GM21576 (cell line): ENCODE measurements around the gene CD46.
"Not testable (repeated sequence)": the region's sequence is repeated elsewhere in the genome, so short reads cannot be mapped to it uniquely, and the experiment has no call there.

Experiments used
- ATAC-seq: cut with Tn5 transposase; IDR thresholded peaks from one replicate; pipeline ENCODE4 v1.9.1; 2021; ENCODE audit warnings: mild to moderate bottlenecking, moderate library complexity; ENCODE audit not compliant: unreplicated experiment

CD46 gene

GRCh38 chr1:207750631-207751305, 1.1 kb upstream of the CD46 start:
- no peak for ATAC-seq

DNA sequence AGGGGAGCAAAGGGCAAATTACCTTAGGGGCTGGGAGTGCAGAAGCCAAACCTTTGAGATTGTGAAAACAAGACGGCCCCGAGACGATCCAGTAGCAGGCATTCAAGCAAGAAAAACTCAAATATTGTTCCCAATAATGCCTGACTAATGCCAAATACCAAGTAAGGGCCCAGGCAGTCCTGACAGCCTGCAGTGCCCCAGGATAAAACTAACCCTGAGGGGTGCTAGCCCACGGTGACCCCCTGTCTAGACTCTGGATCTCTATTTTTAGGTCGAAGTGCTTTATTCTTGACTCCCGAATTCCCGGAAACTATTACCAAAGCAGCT, 428 bp upstream of the CD46 start:
- ATAC-seq = peak; percentile 0

DNA sequence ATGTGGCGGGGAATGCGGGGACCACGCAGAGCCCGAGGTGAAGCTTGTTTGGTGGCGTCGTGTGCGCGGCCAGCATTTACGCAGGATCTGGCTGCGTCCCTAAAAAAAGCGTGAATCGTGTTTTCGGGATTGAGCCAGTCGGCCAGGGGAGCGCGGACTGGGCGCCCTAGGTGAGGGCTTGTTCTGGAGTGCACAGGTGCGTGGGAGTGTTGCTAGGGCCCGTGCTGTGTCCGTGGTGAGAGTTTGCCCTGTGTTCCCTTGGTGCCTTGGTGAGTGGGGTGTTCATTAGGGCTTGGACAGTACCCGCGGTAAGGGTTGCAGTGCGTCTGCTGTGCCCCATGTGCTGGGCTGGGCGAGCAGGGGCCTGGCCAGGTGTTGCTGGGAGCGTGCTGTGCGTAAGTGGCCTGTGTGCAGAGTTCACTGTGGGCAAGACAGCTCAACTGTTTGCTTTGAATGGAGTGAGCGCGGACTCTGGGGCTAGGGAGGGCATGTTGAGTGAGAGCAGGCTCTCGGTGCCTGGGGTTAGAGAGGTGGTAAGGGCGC, 673 bp downstream of the CD46 start:
- ATAC-seq = peak; percentile 28

- ATAC-seq = no peak
Measured at GRCh38 chr1:207753611-207754010, 1.8 kb downstream of the CD46 start.

DNA sequence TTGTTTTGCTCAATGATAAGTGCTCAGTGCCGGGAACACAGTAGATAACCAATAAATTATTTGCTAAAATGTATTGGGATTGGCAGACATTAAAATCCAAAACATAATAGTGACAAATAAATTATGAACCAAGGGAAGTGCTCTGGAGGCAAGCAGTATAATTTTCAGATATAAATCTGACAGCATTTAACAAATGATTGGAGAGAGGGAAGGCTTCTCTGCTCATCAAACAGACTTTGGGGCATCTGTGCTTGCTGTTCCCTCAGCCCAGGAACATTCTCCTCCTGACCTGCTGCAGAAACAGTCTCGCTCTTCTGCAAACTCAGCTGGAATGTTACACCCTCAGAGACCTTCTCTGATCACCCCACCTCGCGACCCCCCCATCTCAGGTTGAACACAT, 2.2 kb downstream of the CD46 start:
- ATAC-seq = no peak

- no peak for ATAC-seq
Measured at GRCh38 chr1:207754974-207755700, 3.3 kb downstream of the CD46 start.

GRCh38 chr1:207755846-207756693, 4.2 kb downstream of the CD46 start:
- ATAC-seq = no peak

DNA sequence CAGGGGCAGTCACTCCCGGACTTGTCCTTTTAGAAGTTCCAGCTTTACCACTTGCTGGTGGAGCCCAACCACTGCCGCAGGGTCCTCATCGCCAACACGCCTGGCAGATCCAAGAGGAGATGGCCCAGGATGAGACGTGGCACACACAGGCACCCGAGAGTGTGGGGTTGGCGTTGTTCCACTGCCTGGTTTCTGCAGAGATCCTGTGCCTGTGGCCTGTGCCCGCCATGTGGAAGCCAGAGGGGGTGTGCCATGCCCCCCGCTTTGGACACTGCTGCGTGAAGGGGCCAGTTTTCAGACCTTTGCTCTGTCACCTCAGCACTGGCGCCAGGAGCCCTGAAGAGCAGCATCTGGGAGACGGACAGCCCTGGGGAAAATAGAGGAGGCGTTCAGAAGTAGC, 10.8 kb downstream of the CD46 start:
- ATAC-seq = no peak

DNA sequence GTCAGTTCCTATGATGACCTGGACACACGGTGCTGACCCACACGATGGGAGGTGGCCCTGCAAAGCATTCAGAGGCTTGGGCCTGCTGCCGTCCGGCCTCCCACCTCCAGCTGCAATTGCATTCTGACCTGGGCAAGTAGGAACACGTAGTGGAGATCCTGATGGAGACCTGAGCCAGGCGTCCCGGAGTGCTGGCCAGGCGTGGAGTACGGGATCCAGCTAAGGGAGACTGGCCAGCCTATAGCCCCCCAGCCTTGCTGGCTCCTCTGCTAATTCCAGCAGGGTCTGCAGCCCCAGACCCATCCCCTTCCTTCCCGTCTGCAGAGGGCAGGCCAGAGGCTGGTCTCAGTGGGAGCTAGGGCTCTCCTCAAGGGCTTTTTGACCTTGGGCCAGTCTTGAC, 11.2 kb downstream of the CD46 start:
- no peak for ATAC-seq

GRCh38 chr1:207763972-207764371, 12.1 kb downstream of the CD46 start:
- ATAC-seq = no peak

DNA sequence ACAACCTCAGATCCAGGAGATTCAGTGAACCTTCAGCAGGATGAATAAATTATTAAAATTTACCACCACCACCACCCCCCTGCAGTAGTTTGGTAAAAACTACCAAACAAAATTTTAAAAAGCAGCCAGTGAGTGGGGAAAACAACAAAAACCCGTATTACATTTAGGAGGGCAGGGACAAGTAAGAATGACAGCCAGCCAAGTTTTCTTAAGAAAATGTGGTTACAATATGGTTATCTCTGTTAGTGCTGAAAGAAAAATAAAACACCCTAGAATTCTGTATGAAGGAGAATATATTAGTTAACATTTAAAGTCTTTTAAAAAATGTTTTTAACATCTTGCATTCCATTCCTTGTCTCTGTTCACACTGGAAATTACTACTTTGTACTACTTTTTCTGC, 14.7 kb downstream of the CD46 start:
- no peak for ATAC-seq

DNA sequence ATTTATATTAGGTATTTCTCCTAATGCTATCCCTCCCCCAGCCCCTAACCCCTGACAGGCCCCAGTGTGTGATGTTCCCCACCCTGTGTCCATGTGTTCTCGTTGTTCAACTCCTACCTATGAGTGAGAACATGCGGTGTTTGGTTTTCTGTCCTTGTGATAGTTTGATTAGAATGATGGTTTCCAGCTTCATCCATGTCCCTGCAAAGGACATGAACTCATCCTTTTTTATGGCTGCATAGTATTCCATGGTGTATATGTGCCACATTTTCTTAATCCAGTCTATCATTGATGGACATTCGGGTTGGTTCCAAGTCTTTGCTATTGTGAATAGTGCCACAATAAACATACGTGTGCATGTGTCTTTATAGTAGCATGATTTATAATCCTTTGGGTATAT, 18.7 kb downstream of the CD46 start:
- ATAC-seq = not testable (repeated sequence)

GRCh38 chr1:207776045-207776444, 24.2 kb downstream of the CD46 start:
- not testable (repeated sequence) for ATAC-seq

DNA sequence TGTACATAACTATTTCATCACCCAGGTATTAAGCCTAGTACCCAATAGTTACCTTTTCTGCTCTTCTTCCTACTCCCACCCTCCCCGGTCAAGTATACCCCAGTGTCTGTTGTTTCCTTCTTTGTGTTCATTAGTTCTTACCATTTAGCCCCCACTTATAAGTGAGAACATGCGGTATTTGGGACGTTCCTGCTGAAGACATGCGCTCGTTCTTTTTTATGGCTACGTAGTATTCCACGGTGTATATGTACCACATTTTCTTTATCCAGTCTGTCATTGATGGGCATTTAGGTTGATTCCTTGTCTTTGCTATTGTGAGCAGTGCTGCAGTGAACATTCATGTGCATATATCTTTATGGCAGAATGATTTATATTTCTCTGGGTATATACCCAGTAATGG, 25.6 kb downstream of the CD46 start:
- not testable (repeated sequence) for ATAC-seq

GRCh38 chr1:207779008-207779407, 27.2 kb downstream of the CD46 start:
- no peak for ATAC-seq

GRCh38 chr1:207781312-207781711, 29.5 kb downstream of the CD46 start:
- ATAC-seq = no peak

DNA sequence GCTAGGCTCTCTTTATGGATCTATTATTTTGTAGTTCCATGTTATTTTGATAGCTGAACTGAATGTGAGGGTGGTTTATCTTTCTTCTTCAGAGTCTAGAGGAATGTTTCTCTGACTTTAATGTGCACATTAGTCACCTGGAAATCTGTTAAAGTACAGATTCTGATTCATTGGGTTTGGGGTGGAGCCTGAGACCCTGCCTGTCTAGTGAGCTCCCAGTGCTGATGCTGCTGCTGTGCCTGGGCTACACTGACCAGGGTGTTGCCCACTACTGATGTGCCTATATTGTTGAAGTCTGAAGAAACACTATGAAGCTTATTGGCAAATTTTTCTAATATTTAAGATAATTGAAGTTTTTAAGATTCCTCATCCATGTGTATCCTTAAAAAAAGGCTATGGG, 35.9 kb downstream of the CD46 start:
- no peak for ATAC-seq

- no peak for ATAC-seq
Measured at GRCh38 chr1:207789386-207789785, 37.5 kb downstream of the CD46 start.

DNA sequence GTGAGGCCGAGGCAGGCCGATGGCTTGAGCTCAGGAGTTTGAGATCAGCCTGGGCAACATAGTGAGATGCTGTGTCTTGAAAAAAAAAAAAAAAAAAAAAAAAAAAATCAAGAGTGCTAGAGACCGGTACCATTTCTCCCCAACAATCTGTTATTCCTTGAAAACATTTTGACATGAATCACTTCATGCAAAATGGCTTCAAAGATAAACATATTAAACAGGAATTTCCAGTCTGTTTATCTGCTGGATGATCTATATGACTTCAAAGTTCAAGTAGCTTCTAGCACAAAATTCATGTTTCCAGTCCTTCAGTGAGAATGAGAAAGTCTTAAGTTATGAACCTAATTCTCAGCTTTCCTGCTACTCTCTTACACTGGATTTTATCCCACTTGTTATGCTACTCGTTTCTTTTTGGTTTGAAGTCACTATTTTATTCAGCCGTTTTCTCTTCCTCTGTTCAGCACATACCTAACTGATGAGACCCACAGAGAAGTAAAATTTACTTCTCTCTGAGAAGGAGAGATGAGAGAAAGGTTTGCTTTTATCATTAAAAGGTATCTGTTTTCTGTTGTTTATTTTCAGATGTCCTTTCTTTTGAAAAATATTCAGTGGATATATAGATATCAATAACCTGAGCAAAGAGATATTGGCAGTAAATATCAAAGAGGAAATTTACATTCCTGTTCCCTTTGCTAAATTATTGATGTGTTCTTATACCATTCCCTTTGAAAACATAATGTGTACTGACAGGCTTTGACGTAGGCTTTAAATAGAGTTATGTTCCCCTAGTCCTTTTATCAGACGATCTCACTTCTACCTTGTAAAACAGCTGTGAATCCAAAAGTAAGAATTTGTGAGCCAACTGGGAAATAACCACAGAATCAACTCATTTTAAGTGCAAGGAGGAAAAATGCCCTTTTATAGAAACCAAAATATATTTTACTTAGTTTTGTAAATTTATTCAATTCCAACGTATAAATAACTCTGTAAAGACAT, 38.2 kb downstream of the CD46 start:
- no peak for ATAC-seq

DNA sequence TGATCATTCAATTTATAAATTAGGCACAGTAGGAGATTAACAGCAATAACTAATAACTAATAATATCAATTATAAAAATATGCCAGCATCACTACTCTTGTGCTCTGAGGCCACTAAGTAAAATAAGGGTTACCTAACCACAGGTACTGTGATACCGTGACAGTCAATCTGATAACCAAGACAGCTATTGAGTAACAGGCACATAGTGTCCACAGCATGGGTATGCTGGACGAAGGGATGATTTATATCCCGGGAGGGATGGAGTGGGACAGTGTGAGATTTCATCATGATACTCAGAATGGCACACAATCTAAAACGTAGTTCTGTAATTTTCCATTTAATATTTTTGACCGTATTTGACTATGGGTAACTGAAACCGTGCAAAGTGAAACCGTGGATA, 39.4 kb downstream of the CD46 start:
- no peak for ATAC-seq
